ENCODE measurements around the gene POC1A. TPM values are rescaled to one million over a fixed set of nuclear protein-coding genes. Genes with fewer than 3 reads are reported as not detected.

POC1A gene
- total RNA-seq, 1 donor from 2014 or later: 3.7 TPM

DNA sequence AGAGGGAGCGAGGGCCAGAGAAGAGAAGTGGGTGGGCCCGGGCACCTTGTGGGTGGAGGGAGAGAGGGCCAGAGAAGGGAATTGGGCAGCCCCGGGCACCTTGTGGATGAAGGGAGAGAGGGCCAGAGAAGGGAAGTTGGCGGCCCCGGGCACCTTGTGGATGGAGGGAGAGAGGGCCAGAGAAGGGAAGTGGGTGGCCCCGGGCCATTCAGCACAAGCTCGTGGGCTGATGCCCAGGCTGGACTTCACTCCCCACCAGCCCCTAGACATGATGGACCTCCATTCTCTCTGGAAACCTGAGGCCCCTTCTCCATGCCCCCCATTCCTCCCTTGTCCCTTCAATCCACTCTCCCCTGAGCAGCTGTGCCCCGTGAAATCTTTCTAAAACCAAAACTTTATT lies 113.6 kb downstream of the POC1A start:
- DNase-seq (ENCODE audit: low read depth): no peak
- H3K27me3 ChIP-seq (ENCODE audit: insufficient read depth, low read length): no peaks in the 10 kb centered on the region
- H3K4me2 ChIP-seq (ENCODE audit: low read length): no peak overlapping the region
- Mint-ChIP-seq H3K4me3 (ENCODE audit: unreplicated experiment) (no peak overlapping the region), H3K27ac (ENCODE audit: unreplicated experiment) (no peak overlapping the region), H3K9me3 (ENCODE audit: unreplicated experiment) (no peaks in the 10 kb centered on the region), H3K27me3 (ENCODE audit: low read depth, unreplicated experiment) (peaks cover 17% of the 10 kb centered on the region), H3K4me1 (ENCODE audit: low read depth, unreplicated experiment) (peaks cover 8% of the 10 kb centered on the region), H3K36me3 (ENCODE audit: low read depth, unreplicated experiment) (no peaks in the 10 kb centered on the region)
- no peak for TF ChIP-seq EZH2 (IDR thresholded peaks at IDR 0.05; ENCODE audit: insufficient read depth, low read length)
- TF ChIP-seq, protein P1, sequence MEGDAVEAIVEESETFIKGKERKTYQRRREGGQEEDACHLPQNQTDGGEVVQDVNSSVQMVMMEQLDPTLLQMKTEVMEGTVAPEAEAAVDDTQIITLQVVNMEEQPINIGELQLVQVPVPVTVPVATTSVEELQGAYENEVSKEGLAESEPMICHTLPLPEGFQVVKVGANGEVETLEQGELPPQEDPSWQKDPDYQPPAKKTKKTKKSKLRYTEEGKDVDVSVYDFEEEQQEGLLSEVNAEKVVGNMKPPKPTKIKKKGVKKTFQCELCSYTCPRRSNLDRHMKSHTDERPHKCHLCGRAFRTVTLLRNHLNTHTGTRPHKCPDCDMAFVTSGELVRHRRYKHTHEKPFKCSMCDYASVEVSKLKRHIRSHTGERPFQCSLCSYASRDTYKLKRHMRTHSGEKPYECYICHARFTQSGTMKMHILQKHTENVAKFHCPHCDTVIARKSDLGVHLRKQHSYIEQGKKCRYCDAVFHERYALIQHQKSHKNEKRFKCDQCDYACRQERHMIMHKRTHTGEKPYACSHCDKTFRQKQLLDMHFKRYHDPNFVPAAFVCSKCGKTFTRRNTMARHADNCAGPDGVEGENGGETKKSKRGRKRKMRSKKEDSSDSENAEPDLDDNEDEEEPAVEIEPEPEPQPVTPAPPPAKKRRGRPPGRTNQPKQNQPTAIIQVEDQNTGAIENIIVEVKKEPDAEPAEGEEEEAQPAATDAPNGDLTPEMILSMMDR (IDR thresholded peaks at IDR 0.05; ENCODE audit: insufficient read depth, low read depth, low read length): no peak
- no peak overlapping the region for H3K4me3 ChIP-seq (ENCODE audit: insufficient read depth, low read depth, low read length)
- no peaks in the 10 kb centered on the region for H3K36me3 ChIP-seq (ENCODE audit: insufficient read depth, low read length)
- H3K27ac ChIP-seq (ENCODE audit: low read depth, low read length): no peak overlapping the region
- H2AFZ ChIP-seq (ENCODE audit: low read depth, low read length): no peak overlapping the region
- no peak overlapping the region for H3K9ac ChIP-seq (ENCODE audit: low read length)
- peaks cover 16% of the 10 kb centered on the region for H3K4me1 ChIP-seq (ENCODE audit: insufficient read depth, low read length)
- H4K20me1 ChIP-seq (ENCODE audit: insufficient read depth, low read length): no peaks in the 10 kb centered on the region
- H3K79me2 ChIP-seq (ENCODE audit: insufficient read depth, low read length): no peaks in the 10 kb centered on the region
- no peak for FAIRE-seq
- no peaks in the 10 kb centered on the region for H3K9me3 ChIP-seq (ENCODE audit: insufficient read depth, low read depth, low read length)

DNA sequence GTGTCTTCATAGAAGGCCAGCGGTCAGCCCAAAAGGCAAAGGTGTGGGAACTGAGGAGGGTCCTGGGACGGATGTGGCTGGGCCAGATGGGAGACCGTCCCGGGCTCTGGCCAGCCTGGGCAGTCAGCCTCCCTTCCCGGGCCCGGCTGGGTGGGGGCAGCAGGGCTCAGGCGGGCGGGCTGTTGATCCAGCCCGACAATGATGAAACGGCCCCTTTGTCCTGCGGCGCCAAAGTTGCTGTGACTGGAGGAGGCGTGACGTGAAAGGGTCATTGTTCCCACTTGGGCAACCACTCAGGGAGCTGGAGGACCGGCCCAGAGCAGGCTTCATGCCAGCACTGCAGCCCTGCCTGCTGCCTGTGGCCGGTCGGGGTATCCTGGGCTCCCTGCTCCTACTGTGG lies 114.4 kb downstream of the POC1A start:
- H3K4me1 ChIP-seq (ENCODE audit: insufficient read depth, low read length): peaks cover 11% of the 10 kb centered on the region
- FAIRE-seq: no peak

DNA sequence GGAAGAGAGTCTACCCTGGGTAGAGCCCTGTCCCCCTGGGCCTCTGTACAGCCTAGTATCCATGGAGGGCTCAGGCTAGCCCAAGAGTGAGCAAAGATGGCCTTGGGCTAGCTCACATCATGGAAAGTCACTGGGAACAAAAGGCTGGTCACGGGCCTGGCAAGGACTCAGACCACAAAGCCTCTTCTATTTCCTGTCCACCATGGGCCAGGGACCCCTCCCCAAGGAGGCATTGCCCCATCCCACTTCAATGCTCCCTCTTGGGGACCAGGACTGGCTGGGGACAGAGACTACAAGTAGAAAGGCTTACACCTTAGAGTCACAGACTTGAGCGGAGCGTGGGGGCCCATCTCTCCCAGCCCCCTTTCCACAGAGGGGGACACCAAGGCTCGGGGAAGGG lies 114.8 kb downstream of the POC1A start:
- no peak overlapping the region for H3K4me3 ChIP-seq (ENCODE audit: insufficient read depth, low read depth, low read length)
- no peak overlapping the region for H3K27ac Mint-ChIP-seq (ENCODE audit: unreplicated experiment)
- no peaks in the 10 kb centered on the region for H3K36me3 Mint-ChIP-seq (ENCODE audit: low read depth, unreplicated experiment)
- H3K4me1 ChIP-seq (ENCODE audit: insufficient read depth, low read length): peaks cover 11% of the 10 kb centered on the region
- H4K20me1 ChIP-seq (ENCODE audit: insufficient read depth, low read length): no peaks in the 10 kb centered on the region
- H2AFZ ChIP-seq (ENCODE audit: low read depth, low read length): peak overlapping the region; percentile 32
- H3K9ac ChIP-seq (ENCODE audit: low read length): peak overlapping the region; percentile 18
- no peak for TF ChIP-seq EZH2 (IDR thresholded peaks at IDR 0.05; ENCODE audit: insufficient read depth, low read length)
- TF ChIP-seq, protein P1 (IDR thresholded peaks at IDR 0.05; ENCODE audit: insufficient read depth, low read depth, low read length): no peak
- H3K27me3 Mint-ChIP-seq (ENCODE audit: low read depth, unreplicated experiment): peaks cover 18% of the 10 kb centered on the region
- no peaks in the 10 kb centered on the region for H3K9me3 Mint-ChIP-seq (ENCODE audit: unreplicated experiment)
- H3K4me1 Mint-ChIP-seq (ENCODE audit: low read depth, unreplicated experiment): peaks cover 2% of the 10 kb centered on the region
- no peak overlapping the region for H3K27ac ChIP-seq (ENCODE audit: low read depth, low read length)
- no peaks in the 10 kb centered on the region for H3K79me2 ChIP-seq (ENCODE audit: insufficient read depth, low read length)
- FAIRE-seq: no peak
- H3K36me3 ChIP-seq (ENCODE audit: insufficient read depth, low read length): no peaks in the 10 kb centered on the region
- no peaks in the 10 kb centered on the region for H3K27me3 ChIP-seq (ENCODE audit: insufficient read depth, low read length)
- H3K4me2 ChIP-seq (ENCODE audit: low read length): no peak overlapping the region
- no peak for DNase-seq (ENCODE audit: low read depth)
- H3K9me3 ChIP-seq (ENCODE audit: insufficient read depth, low read depth, low read length): no peaks in the 10 kb centered on the region
- no peak overlapping the region for H3K4me3 Mint-ChIP-seq (ENCODE audit: unreplicated experiment)

More for the DNA sequence above, 114.4 kb downstream of the POC1A start:
- Mint-ChIP-seq H3K9me3 (ENCODE audit: unreplicated experiment) (no peaks in the 10 kb centered on the region), H3K27me3 (ENCODE audit: low read depth, unreplicated experiment) (peaks cover 17% of the 10 kb centered on the region), H3K4me3 (ENCODE audit: unreplicated experiment) (no peak overlapping the region), H3K27ac (ENCODE audit: unreplicated experiment) (no peak overlapping the region), H3K36me3 (ENCODE audit: low read depth, unreplicated experiment) (no peaks in the 10 kb centered on the region), H3K4me1 (ENCODE audit: low read depth, unreplicated experiment) (peaks cover 2% of the 10 kb centered on the region)
- Histone ChIP-seq H3K79me2 (ENCODE audit: insufficient read depth, low read length) (no peaks in the 10 kb centered on the region), H3K36me3 (ENCODE audit: insufficient read depth, low read length) (no peaks in the 10 kb centered on the region), H3K27me3 (ENCODE audit: insufficient read depth, low read length) (no peaks in the 10 kb centered on the region), H3K9ac (ENCODE audit: low read length) (peak overlapping the region; percentile 18), H3K4me2 (ENCODE audit: low read length) (no peak overlapping the region), H4K20me1 (ENCODE audit: insufficient read depth, low read length) (no peaks in the 10 kb centered on the region), H3K9me3 (ENCODE audit: insufficient read depth, low read depth, low read length) (no peaks in the 10 kb centered on the region), H2AFZ (ENCODE audit: low read depth, low read length) (peak overlapping the region; percentile 32), H3K4me3 (ENCODE audit: insufficient read depth, low read depth, low read length) (no peak overlapping the region), H3K27ac (ENCODE audit: low read depth, low read length) (no peak overlapping the region)
- DNase-seq (ENCODE audit: low read depth): peak; percentile 37
- TF ChIP-seq, protein P1 (IDR thresholded peaks at IDR 0.05; ENCODE audit: insufficient read depth, low read depth, low read length): no peak
- TF ChIP-seq EZH2 (IDR thresholded peaks at IDR 0.05; ENCODE audit: insufficient read depth, low read length): no peak
